ENCODE data around the gene ATP6V1B1. TPM values are rescaled to one million over a fixed set of nuclear protein-coding genes. Genes with fewer than 3 reads are reported as not detected.

Gene ATP6V1B1
- total RNA-seq, 1 donor from 2014 or later, result 6.3 TPM

DNA sequence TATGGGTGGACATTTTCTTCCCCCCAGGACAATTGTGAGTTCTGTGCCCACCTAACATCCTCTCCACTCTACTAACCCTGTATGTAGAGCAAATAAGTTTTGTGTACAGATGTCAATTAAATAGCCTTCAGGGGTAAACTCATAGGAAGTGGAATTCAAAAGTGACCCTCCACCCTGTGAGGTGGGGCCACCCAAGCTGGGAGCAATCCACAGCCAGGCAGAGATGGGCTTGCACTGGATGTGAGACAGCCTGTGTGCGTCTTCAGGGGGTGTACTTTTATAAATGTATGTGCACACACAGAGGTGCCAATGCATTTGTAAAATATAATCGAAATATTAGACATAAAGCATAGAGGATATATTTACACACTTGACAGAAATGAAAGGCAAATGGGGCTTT is 33.1 kb upstream of the ATP6V1B1 start:
- Mint-ChIP-seq H3K4me3 (peak overlapping the region; percentile 94), H3K4me1 (ENCODE audit: unreplicated experiment) (peaks cover 16% of the 10 kb centered on the region), H3K36me3 (peaks cover 7% of the 10 kb centered on the region), H3K9me3 (no peaks in the 10 kb centered on the region), H3K27me3 (peaks cover 96% of the 10 kb centered on the region), H3K27ac (no peak overlapping the region)
- TF ChIP-seq, protein P1, sequence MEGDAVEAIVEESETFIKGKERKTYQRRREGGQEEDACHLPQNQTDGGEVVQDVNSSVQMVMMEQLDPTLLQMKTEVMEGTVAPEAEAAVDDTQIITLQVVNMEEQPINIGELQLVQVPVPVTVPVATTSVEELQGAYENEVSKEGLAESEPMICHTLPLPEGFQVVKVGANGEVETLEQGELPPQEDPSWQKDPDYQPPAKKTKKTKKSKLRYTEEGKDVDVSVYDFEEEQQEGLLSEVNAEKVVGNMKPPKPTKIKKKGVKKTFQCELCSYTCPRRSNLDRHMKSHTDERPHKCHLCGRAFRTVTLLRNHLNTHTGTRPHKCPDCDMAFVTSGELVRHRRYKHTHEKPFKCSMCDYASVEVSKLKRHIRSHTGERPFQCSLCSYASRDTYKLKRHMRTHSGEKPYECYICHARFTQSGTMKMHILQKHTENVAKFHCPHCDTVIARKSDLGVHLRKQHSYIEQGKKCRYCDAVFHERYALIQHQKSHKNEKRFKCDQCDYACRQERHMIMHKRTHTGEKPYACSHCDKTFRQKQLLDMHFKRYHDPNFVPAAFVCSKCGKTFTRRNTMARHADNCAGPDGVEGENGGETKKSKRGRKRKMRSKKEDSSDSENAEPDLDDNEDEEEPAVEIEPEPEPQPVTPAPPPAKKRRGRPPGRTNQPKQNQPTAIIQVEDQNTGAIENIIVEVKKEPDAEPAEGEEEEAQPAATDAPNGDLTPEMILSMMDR (conservative IDR thresholded peaks at IDR 0.05), result no peak
- peak; percentile 45 for DNase-seq (ENCODE audit: extremely low spot score, unreplicated experiment)

DNA sequence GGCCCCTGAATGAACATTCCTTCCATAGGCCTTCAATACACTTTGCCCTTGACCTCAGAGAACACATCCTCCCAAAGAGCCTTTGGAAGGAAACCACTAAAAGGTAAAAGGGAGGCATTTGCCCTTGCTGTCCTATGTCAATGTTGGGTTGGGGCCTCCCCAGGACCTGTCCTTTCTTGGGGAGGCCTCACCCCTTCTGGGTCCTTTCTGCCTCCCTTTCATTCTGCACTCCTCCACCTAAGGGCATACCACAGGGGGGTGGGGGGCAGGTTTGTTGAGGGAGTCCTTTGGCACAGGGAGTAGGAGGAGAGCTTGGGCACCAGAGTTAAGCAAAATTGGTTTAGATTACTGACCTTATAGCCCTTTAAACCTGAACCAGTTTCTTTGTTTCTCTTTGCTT is 32.5 kb upstream of the ATP6V1B1 start:
- H3K9me3 Mint-ChIP-seq, result no peaks in the 10 kb centered on the region
- H3K4me3 Mint-ChIP-seq, result no peak overlapping the region
- H3K27ac Mint-ChIP-seq, result no peak overlapping the region
- TF ChIP-seq, protein P1 (conservative IDR thresholded peaks at IDR 0.05), result no peak
- H3K4me1 Mint-ChIP-seq (ENCODE audit: unreplicated experiment), result peaks cover 16% of the 10 kb centered on the region
- peak; percentile 40 for DNase-seq (ENCODE audit: extremely low spot score, unreplicated experiment)
- peaks cover 96% of the 10 kb centered on the region for H3K27me3 Mint-ChIP-seq
- peaks cover 7% of the 10 kb centered on the region for H3K36me3 Mint-ChIP-seq

DNA sequence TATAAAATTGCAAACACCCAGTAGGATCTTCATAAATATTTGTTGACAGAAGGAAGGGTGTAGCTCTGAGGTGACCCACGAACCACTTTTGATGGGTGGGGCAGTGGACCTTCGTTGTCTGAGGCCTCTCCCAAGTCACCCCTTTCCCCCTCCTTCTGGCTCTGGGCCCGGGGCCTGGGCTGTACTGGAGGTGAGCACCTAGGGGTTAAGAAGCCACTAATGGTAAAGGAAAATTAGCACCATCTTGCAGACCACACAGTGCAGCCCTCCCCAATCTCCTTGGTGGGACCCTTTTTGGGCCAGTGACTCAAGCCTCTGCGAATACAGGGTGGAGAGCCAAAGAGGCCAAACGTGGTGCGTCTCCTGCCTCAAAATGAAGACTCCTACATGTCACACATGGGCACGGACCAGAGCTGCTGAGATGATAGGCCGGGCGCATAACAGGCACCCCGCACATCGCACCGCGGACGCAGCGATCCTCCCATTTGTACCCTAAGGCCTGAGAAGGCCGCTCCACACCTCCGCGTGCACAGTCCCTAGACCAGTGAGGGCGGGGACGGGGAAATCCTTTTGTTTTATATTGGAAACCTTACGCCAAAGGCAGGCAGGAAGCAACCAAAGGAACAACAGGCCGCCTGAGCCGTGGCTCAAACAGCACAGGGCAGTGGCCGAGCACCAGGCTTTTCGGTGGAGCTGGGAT is 31.9 kb upstream of the ATP6V1B1 start:
- DNase-seq (ENCODE audit: extremely low spot score, unreplicated experiment), result peak; percentile 63

DNA sequence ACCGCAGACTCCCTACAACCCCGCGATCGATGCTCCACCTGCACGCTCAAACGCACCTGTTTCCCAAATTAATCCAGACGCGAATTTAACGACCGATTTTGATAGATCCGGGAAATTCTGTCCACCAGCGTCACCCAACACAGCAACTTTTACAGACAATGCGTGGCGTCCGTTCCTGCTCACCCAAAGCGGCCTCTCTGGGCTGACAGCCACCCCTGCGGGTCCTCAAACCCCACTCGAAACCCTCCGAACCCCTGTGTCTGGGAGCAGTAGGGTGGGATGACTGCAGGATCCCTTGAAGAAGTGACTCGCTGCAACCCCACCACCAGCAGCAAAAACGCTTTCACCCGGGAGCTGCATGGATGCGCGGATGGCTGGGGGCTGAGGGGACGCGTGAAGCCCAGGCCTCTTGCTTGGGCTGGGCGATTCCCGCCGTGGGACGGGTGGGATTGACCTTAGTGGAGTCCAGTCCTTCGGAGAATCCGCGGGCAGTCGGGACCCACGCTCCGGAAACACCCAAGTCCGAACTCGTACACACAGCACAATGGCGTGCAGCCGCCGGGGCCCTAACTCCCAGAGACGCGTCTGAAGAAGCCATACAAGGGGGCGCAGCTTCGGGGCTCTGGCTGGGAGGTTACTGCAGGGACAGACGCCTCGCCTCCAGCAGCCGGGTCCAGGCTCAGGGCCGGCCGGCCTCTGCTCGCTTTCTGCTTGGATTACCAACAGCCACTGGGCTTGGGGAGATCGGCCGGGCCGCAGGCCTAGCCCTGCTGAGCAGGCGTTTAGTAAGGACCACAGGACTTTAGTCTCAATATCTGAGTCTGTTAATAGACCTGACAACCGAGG is 31.1 kb upstream of the ATP6V1B1 start:
- TF ChIP-seq, protein P1 (conservative IDR thresholded peaks at IDR 0.05), result no peak
- Mint-ChIP-seq H3K4me3 (no peak overlapping the region), H3K27me3 (peaks cover 94% of the 10 kb centered on the region), H3K4me1 (ENCODE audit: unreplicated experiment) (peaks cover 16% of the 10 kb centered on the region), H3K36me3 (peaks cover 3% of the 10 kb centered on the region), H3K9me3 (no peaks in the 10 kb centered on the region), H3K27ac (no peak overlapping the region)
- peak; percentile 65 for DNase-seq (ENCODE audit: extremely low spot score, unreplicated experiment)

More for the DNA sequence above, 31.9 kb upstream of the ATP6V1B1 start:
- no peak overlapping the region for H3K27ac Mint-ChIP-seq
- no peaks in the 10 kb centered on the region for H3K9me3 Mint-ChIP-seq
- peaks cover 96% of the 10 kb centered on the region for H3K27me3 Mint-ChIP-seq
- H3K36me3 Mint-ChIP-seq, result peaks cover 7% of the 10 kb centered on the region
- no peak overlapping the region for H3K4me3 Mint-ChIP-seq
- H3K4me1 Mint-ChIP-seq (ENCODE audit: unreplicated experiment), result peaks cover 16% of the 10 kb centered on the region
- TF ChIP-seq, protein P1 (conservative IDR thresholded peaks at IDR 0.05), result no peak

DNA sequence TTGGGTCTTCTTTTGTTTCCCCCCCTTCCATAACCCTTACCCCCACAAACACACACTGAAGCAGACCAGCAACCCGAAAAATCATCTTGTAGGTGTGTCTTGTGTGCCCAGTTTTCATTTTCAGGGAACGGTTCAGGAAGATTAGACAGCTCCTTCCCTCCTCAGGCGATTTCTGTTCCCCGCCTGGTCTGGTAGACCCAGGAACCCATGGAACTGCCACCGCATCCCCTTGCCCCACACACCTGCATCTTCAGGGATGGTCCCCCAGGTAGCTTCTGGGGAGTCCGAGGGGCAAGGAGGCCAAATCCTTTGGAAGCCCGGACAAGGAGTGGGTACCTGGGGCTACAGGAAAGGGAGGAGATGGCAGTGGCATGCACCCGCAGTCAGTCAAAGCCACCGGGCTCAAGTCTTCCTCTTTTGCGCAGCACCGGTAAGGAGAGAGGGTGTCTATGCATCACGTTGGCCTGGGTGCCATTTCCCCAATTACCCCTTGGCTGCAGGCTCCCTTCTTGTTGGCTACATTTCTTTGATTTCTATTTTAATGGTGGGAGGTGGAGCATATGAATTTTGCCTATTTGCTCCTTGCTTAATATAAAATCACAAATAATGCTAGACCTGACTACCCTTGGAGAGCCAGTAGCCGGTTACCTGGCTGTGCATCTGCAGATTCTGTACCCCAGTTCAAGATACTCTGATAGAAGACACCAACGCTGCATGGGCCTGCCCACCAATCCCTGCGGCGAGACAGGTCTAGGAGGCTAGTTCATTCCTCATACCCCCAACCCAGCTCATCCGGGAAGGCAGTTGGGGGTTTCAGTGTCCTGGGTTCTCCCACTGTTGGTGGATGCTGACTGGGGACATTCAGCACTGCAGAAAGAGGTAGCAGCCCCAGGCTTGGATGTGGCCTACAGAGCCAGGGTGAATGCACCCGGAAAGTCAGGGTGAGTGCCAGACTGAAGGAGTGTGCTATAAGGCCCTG is 30.0 kb upstream of the ATP6V1B1 start:
- Mint-ChIP-seq H3K9me3 (no peaks in the 10 kb centered on the region), H3K36me3 (peaks cover 3% of the 10 kb centered on the region), H3K27ac (no peak overlapping the region), H3K4me1 (ENCODE audit: unreplicated experiment) (peaks cover 16% of the 10 kb centered on the region), H3K4me3 (no peak overlapping the region), H3K27me3 (peaks cover 94% of the 10 kb centered on the region)
- peak; percentile 54 for DNase-seq (ENCODE audit: extremely low spot score, unreplicated experiment)
- TF ChIP-seq, protein P1 (conservative IDR thresholded peaks at IDR 0.05), result no peak
